NCI-H2171 treated with DMSO at 0.1 percent for 48 hours (cell line): ENCODE results near the gene MGAT4A.
"Not testable (repeated sequence)": the region's sequence is repeated elsewhere in the genome, so short reads cannot be mapped to it uniquely, and the experiment has no call there.

ENCODE experiments used
- DNase-seq: peaks from one replicate; lab custom pipeline; 2025; lab: John Stamatoyannopoulos, UW

MGAT4A gene

GRCh38 chr2:98702858-98703620 lies 27.9 kb downstream of the MGAT4A start:
- no peak for DNase-seq

GRCh38 chr2:98702127-98702802 lies 28.7 kb downstream of the MGAT4A start:
- DNase-seq, result no peak

- DNase-seq, result no peak
These were observed 29.7 kb downstream of the MGAT4A start for GRCh38 chr2:98701230-98701629.

GRCh38 chr2:98698896-98699295 lies 32.0 kb downstream of the MGAT4A start:
- no peak for DNase-seq

- DNase-seq, result no peak
These were observed 33.1 kb downstream of the MGAT4A start for GRCh38 chr2:98697651-98698337.

- DNase-seq, result no peak
These were observed 34.7 kb downstream of the MGAT4A start for GRCh38 chr2:98696200-98696599.

GRCh38 chr2:98695255-98695654 lies 35.7 kb downstream of the MGAT4A start:
- DNase-seq, result no peak

GRCh38 chr2:98693477-98693876 lies 37.5 kb downstream of the MGAT4A start:
- DNase-seq, result no peak

- no peak for DNase-seq
These were observed 38.6 kb downstream of the MGAT4A start for GRCh38 chr2:98692090-98693054.

GRCh38 chr2:98691303-98691702 lies 39.6 kb downstream of the MGAT4A start:
- DNase-seq, result no peak

- no peak for DNase-seq
These were observed 44.7 kb downstream of the MGAT4A start for GRCh38 chr2:98685930-98686887.

- DNase-seq, result no peak
These were observed 47.2 kb downstream of the MGAT4A start for GRCh38 chr2:98683728-98684127.

GRCh38 chr2:98676742-98677141 lies 54.2 kb downstream of the MGAT4A start:
- no peak for DNase-seq

- no peak for DNase-seq
These were observed 56.5 kb downstream of the MGAT4A start for GRCh38 chr2:98674233-98674964.

GRCh38 chr2:98669675-98670074 lies 61.3 kb downstream of the MGAT4A start:
- no peak for DNase-seq

GRCh38 chr2:98665677-98666076 lies 65.3 kb downstream of the MGAT4A start:
- DNase-seq, result no peak

GRCh38 chr2:98664323-98664722 lies 66.6 kb downstream of the MGAT4A start:
- DNase-seq, result peak; percentile 4

GRCh38 chr2:98663511-98664090 lies 67.3 kb downstream of the MGAT4A start:
- DNase-seq, result no peak

- not testable (repeated sequence) for DNase-seq
These were observed 71.5 kb downstream of the MGAT4A start for GRCh38 chr2:98659491-98659840.
